WTC11 (cell line): Measurements from ENCODE around the gene HPCAL1. TPM values are rescaled to one million over a fixed set of nuclear protein-coding genes. Genes with fewer than 3 reads are reported as not detected.

Experiments used
- ATAC-seq: fragments of 200-7000 bp; cut with Tn5 transposase; 2 replicates; pipeline ENCODE4 v1.10.0; 2021; ENCODE audit warnings: mild to moderate bottlenecking, moderate library complexity
- CTCF ChIA-PET: fragments of 300-600 bp; sonication (Branson Sonifier 250); formaldehyde crosslinking; loops from one replicate; lab custom pipeline; 2021; ENCODE audit warnings: antibody characterized with exemption; lab: Charles Lee
- POLR2A ChIA-PET: fragments of 350-600 bp; sonication (Branson Sonifier 250); formaldehyde crosslinking; loops from one replicate; lab custom pipeline; 2021; ENCODE audit warnings: antibody characterized with exemption; lab: Charles Lee
- DNase-seq: peaks from one replicate; pipeline ENCODE4 v3.0.0; 2021; ENCODE audit warnings: low spot score
- H3K27ac Mint-ChIP-seq: 2 replicates; pipeline ENCODE4 v1.8.0; 2021; ENCODE audit warnings: mixed read lengths
- H3K27me3 Mint-ChIP-seq: 2 replicates; pipeline ENCODE4 v1.8.0; 2021; ENCODE audit warnings: low read depth, mild to moderate bottlenecking, moderate library complexity, mixed read lengths
- H3K36me3 Mint-ChIP-seq: 2 replicates; pipeline ENCODE4 v1.8.0; 2021; ENCODE audit warnings: mixed read lengths
- H3K4me1 Mint-ChIP-seq: 2 replicates; pipeline ENCODE4 v1.8.0; 2022; ENCODE audit warnings: mixed read lengths
- H3K4me3 Mint-ChIP-seq: 2 replicates; pipeline ENCODE4 v1.8.0; 2021; ENCODE audit warnings: mild to moderate bottlenecking, moderate library complexity, mixed read lengths
- H3K9me3 Mint-ChIP-seq: 2 replicates; pipeline ENCODE4 v1.8.0; 2021; ENCODE audit warnings: mixed read lengths
- ATF1 ChIP-seq: sonication (generic); formaldehyde crosslinking; IDR thresholded peaks from 2 replicates; pipeline ENCODE4 v1.8.1; 2023; ENCODE audit warnings: mild to moderate bottlenecking, moderate library complexity, missing genetic modification reagents
- ATF2 ChIP-seq: sonication (generic); formaldehyde crosslinking; IDR thresholded peaks from 2 replicates; pipeline ENCODE4 v1.8.1; 2022; ENCODE audit warnings: low read depth, missing genetic modification reagents, borderline replicate concordance
- CBFB ChIP-seq: sonication (generic); formaldehyde crosslinking; IDR thresholded peaks from 2 replicates; pipeline ENCODE4 v1.8.1; 2022; ENCODE audit warnings: mild to moderate bottlenecking, low read depth, missing genetic modification reagents
- CREM ChIP-seq: sonication (generic); formaldehyde crosslinking; IDR thresholded peaks from 2 replicates; pipeline ENCODE4 v1.8.1; 2022; ENCODE audit warnings: mild to moderate bottlenecking, missing genetic modification reagents, moderate library complexity
- E2F4 ChIP-seq: sonication (generic); formaldehyde crosslinking; IDR thresholded peaks from 2 replicates; pipeline ENCODE4 v1.8.1; 2022; ENCODE audit warnings: low read depth, mild to moderate bottlenecking, moderate library complexity, missing genetic modification reagents, borderline replicate concordance
- E2F5 ChIP-seq: sonication (generic); formaldehyde crosslinking; IDR thresholded peaks from 2 replicates; pipeline ENCODE4 v1.8.1; 2022; ENCODE audit warnings: mild to moderate bottlenecking, moderate library complexity, missing genetic modification reagents
- EMX1 ChIP-seq: fragments of 250-450 bp; sonication (Bioruptor Pico); IDR thresholded peaks from 2 replicates; pipeline ENCODE4 v1.8.0; 2021; ENCODE audit warnings: mild to moderate bottlenecking
- FOXK1 ChIP-seq: sonication (generic); formaldehyde crosslinking; IDR thresholded peaks from 2 replicates; pipeline ENCODE4 v1.8.0; 2022; ENCODE audit warnings: mild to moderate bottlenecking, moderate library complexity, missing genetic modification reagents
- FOXP4 ChIP-seq: sonication (generic); formaldehyde crosslinking; IDR thresholded peaks from 2 replicates; pipeline ENCODE4 v1.8.0; 2022; ENCODE audit warnings: mild to moderate bottlenecking, missing genetic modification reagents
- GRHL2 ChIP-seq: fragments of 250-450 bp; sonication (Bioruptor Pico); IDR thresholded peaks from 2 replicates; pipeline ENCODE4 v1.8.0; 2022; ENCODE audit warnings: mild to moderate bottlenecking, moderate library complexity; ENCODE audit not compliant: insufficient replicate concordance, severe bottlenecking
- HMGA2 ChIP-seq: fragments of 250-450 bp; sonication (Bioruptor Pico); IDR thresholded peaks from 2 replicates; pipeline ENCODE4 v1.4.0; 2021; ENCODE audit warnings: mild to moderate bottlenecking, moderate library complexity
- MXD4 ChIP-seq: fragments of 250-450 bp; sonication (Bioruptor Pico); IDR thresholded peaks from 2 replicates; pipeline ENCODE4 v1.8.0; 2021; ENCODE audit warnings: mild to moderate bottlenecking, moderate library complexity, borderline replicate concordance
- PRDM15 ChIP-seq: sonication (generic); formaldehyde crosslinking; IDR thresholded peaks from 2 replicates; pipeline ENCODE4 v1.8.0; 2022; ENCODE audit warnings: missing genetic modification reagents
- TP53 ChIP-seq: sonication (generic); formaldehyde crosslinking; IDR thresholded peaks from 2 replicates; pipeline ENCODE4 v1.8.1; 2023; ENCODE audit warnings: mild to moderate bottlenecking, missing genetic modification reagents
- ZNF138 ChIP-seq: sonication (generic); formaldehyde crosslinking; conservative IDR thresholded peaks from 2 replicates; pipeline ENCODE4 v1.8.1; 2022; ENCODE audit warnings: mild to moderate bottlenecking, moderate library complexity, missing genetic modification reagents
- total RNA-seq: library from RNA; stranded (reverse); gene quantifications from 3 replicates; pipeline ENCODE4 v1.2.3, GENCODE V29; 2021
- TF ChIP-seq, protein P1 (sequence below): fragments of 250-450 bp; sonication (Bioruptor Pico); IDR thresholded peaks from 2 replicates; pipeline ENCODE4 v1.8.0; 2021; ENCODE audit warnings: mild to moderate bottlenecking
- TF ChIP-seq, protein P2 (sequence below): fragments of 250-450 bp; sonication (Bioruptor Pico); IDR thresholded peaks from 2 replicates; pipeline ENCODE4 v1.9.0; 2021; ENCODE audit warnings: mild to moderate bottlenecking

Gene HPCAL1
- total RNA-seq, 1 experiment from 2014 or later: 11.8 TPM

GRCh38 chr2:10385501-10385900 lies 82.8 kb downstream of the HPCAL1 start:
- TF ChIP-seq CREM: no peak
- no peak for TF ChIP-seq E2F5 (CRISPR knock-in tag)
- no peak for TF ChIP-seq ATF1 (CRISPR knock-in tag)
- no peak for TF ChIP-seq ATF2 (CRISPR knock-in tag)
- TF ChIP-seq HMGA2: no peak
- TF ChIP-seq PRDM15: no peak
- no peak for TF ChIP-seq CBFB (CRISPR knock-in tag)
- TF ChIP-seq FOXP4 (CRISPR knock-in tag): no peak
- TF ChIP-seq GRHL2 (CRISPR knock-in tag): no peak
- no peak for TF ChIP-seq MXD4 (CRISPR knock-in tag)
- TF ChIP-seq E2F4: no peak
- TF ChIP-seq, protein P1, sequence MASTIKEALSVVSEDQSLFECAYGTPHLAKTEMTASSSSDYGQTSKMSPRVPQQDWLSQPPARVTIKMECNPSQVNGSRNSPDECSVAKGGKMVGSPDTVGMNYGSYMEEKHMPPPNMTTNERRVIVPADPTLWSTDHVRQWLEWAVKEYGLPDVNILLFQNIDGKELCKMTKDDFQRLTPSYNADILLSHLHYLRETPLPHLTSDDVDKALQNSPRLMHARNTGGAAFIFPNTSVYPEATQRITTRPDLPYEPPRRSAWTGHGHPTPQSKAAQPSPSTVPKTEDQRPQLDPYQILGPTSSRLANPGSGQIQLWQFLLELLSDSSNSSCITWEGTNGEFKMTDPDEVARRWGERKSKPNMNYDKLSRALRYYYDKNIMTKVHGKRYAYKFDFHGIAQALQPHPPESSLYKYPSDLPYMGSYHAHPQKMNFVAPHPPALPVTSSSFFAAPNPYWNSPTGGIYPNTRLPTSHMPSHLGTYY (CRISPR knock-in tag): no peak
- TF ChIP-seq ZNF138 (CRISPR knock-in tag): no peak
- no peak for TF ChIP-seq FOXK1 (CRISPR knock-in tag)
- TF ChIP-seq, protein P2, sequence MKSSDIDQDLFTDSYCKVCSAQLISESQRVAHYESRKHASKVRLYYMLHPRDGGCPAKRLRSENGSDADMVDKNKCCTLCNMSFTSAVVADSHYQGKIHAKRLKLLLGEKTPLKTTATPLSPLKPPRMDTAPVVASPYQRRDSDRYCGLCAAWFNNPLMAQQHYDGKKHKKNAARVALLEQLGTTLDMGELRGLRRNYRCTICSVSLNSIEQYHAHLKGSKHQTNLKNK: no peak
- TF ChIP-seq TP53 (CRISPR knock-in tag): no peak
- TF ChIP-seq EMX1 (CRISPR knock-in tag): no peak
- Mint-ChIP-seq H3K4me1 (peaks cover 45% of the 10 kb centered on the region), H3K36me3 (no peaks in the 10 kb centered on the region), H3K27me3 (no peaks in the 10 kb centered on the region), H3K4me3 (no peak overlapping the region), H3K27ac (no peak overlapping the region), H3K9me3 (no peaks in the 10 kb centered on the region)
- ATAC-seq: no peak
- no peak for DNase-seq
- CTCF ChIA-PET: interaction anchor here (1.9 kb wide), 1 partner anchor 23 kb away, joined by 13 read pairs; no protein-coding TSS in a partner anchor
- POLR2A ChIA-PET: no interaction called here
